ENCODE data around the gene FMN1.

DNA sequence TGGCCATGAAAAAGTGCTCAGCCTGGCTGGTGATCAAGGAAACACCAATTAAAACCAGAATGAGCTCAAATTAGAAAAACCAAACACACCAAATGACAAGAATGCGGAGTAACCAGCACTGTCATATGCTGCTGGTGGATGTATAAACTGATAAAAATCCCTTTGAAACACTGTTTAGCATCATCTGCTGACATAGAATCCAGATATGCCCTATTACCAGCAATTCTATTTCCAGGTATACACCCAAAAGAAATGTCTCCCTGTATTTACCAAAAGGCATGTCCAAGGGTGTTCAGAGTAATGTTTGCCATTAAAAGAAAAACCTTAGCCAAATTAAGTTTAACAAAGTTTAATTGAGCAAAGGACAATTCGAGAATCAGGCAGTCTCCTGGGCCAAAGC lies 138.6 kb downstream of the FMN1 start:
- TF ChIP-seq POLR2A (IDR thresholded peaks at IDR 0.05; ENCODE audit: low read depth, low read length), result no peak
- no peak for TF ChIP-seq POLR2AphosphoS5 (IDR thresholded peaks at IDR 0.05; ENCODE audit: low read depth, low read length)

Measured in GM12892 (cell line).